Pancreas (tissue), 10 donors: Measurements from ENCODE around the gene VSIG10L2. TPM values are rescaled to one million over a fixed set of nuclear protein-coding genes. Genes with fewer than 3 reads are reported as not detected.

Source experiments
- ATAC-seq, 4 donors: fragments of 200-7000 bp; cut with Tn5 transposase; one replicate each; pipeline versions ENCODE4 v1.8.0 to v1.9.1; 2020; ENCODE audit warnings: mild to moderate bottlenecking in 4 of 4, moderate library complexity in 4 of 4
- DNase-seq, 6 donors: peaks; one replicate each; pipeline ENCODE4 v3.0.0-alpha.2; 2020
- FAIRE-seq: peaks from 2 replicates; lab custom pipeline; 2012; peaks lifted over from hg19 to GRCh38; lab: Jason Lieb, UNC
- H3K27ac ChIP-seq, 4 donors: fragments of 200-600 bp; sonication (generic); 1 replicate in 3 of 4; 2 replicates in 1 of 4; pipeline versions ENCODE4 v1.5.0 to v1.8.0; 2020
- H3K27me3 ChIP-seq, 4 donors: fragments of 200-600 bp; one replicate each; pipeline ENCODE4 v1.8.0; 2021
- H3K36me3 ChIP-seq, 3 donors: fragments of 200-600 bp; sonication (generic) in 1 of 3; one replicate each; pipeline versions ENCODE4 v1.5.0 to v1.8.0; 2020 to 2021
- H3K4me1 ChIP-seq, 3 donors: fragments of 200-600 bp; one replicate each; pipeline ENCODE4 v1.8.0; 2021
- H3K4me3 ChIP-seq, 4 donors: fragments of 200-600 bp; sonication (generic) in 2 of 4; one replicate each; pipeline versions ENCODE4 v1.5.0 to v1.8.0; 2020 to 2021
- H3K9me3 ChIP-seq, 4 donors: fragments of 200-600 bp; one replicate each; pipeline ENCODE4 v1.8.0; 2021
- CTCF ChIP-seq, 4 donors: fragments of 200-600 bp; sonication (generic) in 3 of 4; IDR thresholded peaks; one replicate each; pipeline versions ENCODE4 v1.5.0 to v1.8.0; 2021; ENCODE audit warnings: antibody characterized with exemption in 4 of 4
- WGBS, 2 donors: extraction: QIAGEN DNeasy Blood & Tissue Kit; methylation state at CpG; one replicate each; pipeline ENCODE4 v1.1.7; 2013; 5-methylcytosine and 5-hydroxymethylcytosine counted together
- intact Hi-C, 3 donors: fragments of 100-400 bp; cut with DNase I; formaldehyde crosslinking; loops; one replicate each; pipeline versions ENCODE4 v1.11.1 to v1.14.2; 2022
- polyA plus RNA-seq, 2 donors: library from polyadenylated mRNA; stranded (reverse); fragments of 200-250 nt; gene quantifications; one replicate each; pipeline ENCODE4 v1.2.3, GENCODE V29; 2013
- total RNA-seq, 6 donors: library from RNA; stranded (reverse); fragmentation: NEBNext Ultra II Directional in 4 of 6; extraction: Animal tissue kit (Norgen Biotek cat#: 25700) in 4 of 6; gene quantifications; one replicate each; pipeline versions ENCODE4 v1.2.1 to v1.2.4, GENCODE V29; 2021 to 2023
- donor health status: healthy with polysubstance abuse.
- donor health status: DM: no; HTN: no; CAD: no; lungs with moderate emphysema.
- donor health status: DM: no; HTN: no; CAD: no.
- donor health status: control.
- donor health status: control.
- donor health status: Bipolar disorder and iron deficiency.
- donor health status: DM: yes; HTN: yes; CAD: no.
- donor health status: DM: no; HTN: no; CAD: no.
- donor health status: DM: no; HTN: no; CAD: no.
- donor health status: DM: yes; HTN: yes; CAD: no.

The VSIG10L2 gene
- total and polyA plus RNA-seq, 8 donors = 0.14 to 0.52 (median 0.22) TPM; not detected in 4

GRCh38 chr11:125992893-125993292, 47.0 kb downstream of the VSIG10L2 start:
- FAIRE-seq (no peak), ATAC-seq (no peak), DNase-seq (no peak)
- H3K27ac ChIP-seq = no peak overlapping the region
- no peak for TF ChIP-seq CTCF (IDR thresholded peaks at IDR 0.05)
- no peaks in the 10 kb centered on the region for H3K27me3 ChIP-seq
- WGBS, 2 donors = 86 to 91% methylated on average over 7 of the region's 7 CpGs
- no peak overlapping the region for H3K4me3 ChIP-seq
- H3K4me1 ChIP-seq = no peaks in the 10 kb centered on the region
- intact Hi-C loops = no loop called here
- no peaks in the 10 kb centered on the region for H3K36me3 ChIP-seq
- H3K9me3 ChIP-seq = no peaks in the 10 kb centered on the region

GRCh38 chr11:125994509-125994908, 48.7 kb downstream of the VSIG10L2 start:
- intact Hi-C loops = no loop called here
- no peak for ATAC-seq
- 77 to 87% methylated on average over 5 of the region's 5 CpGs for WGBS, 2 donors

GRCh38 chr11:125995313-125995712, 49.5 kb downstream of the VSIG10L2 start:
- H3K9me3 ChIP-seq = no peaks in the 10 kb centered on the region
- 73 to 84% methylated on average over 5 of the region's 5 CpGs for WGBS, 2 donors
- FAIRE-seq = no peak

More at GRCh38 chr11:125994509-125994908, 48.7 kb downstream of the VSIG10L2 start:
- TF ChIP-seq CTCF (IDR thresholded peaks at IDR 0.05) = no peak
- no peak for DNase-seq
- no peaks in the 10 kb centered on the region for H3K36me3 ChIP-seq
- H3K27ac ChIP-seq = no peak overlapping the region
- no peaks in the 10 kb centered on the region for H3K4me1 ChIP-seq
- FAIRE-seq = no peak
- H3K27me3 ChIP-seq = no peaks in the 10 kb centered on the region
- H3K4me3 ChIP-seq = no peak overlapping the region
- H3K9me3 ChIP-seq = no peaks in the 10 kb centered on the region

GRCh38 chr11:125998267-125998666, 52.4 kb downstream of the VSIG10L2 start:
- H3K36me3 ChIP-seq = no peaks in the 10 kb centered on the region
- no peaks in the 10 kb centered on the region for H3K27me3 ChIP-seq
- FAIRE-seq (no peak), DNase-seq (no peak), ATAC-seq (no peak)
- H3K9me3 ChIP-seq = no peaks in the 10 kb centered on the region
- no peak overlapping the region for H3K4me3 ChIP-seq
- H3K27ac ChIP-seq = no peak overlapping the region
- intact Hi-C loops = no loop called here
- H3K4me1 ChIP-seq = no peaks in the 10 kb centered on the region
- TF ChIP-seq CTCF (IDR thresholded peaks at IDR 0.05) = no peak
- WGBS, 2 donors = 88 to 94% methylated on average over 5 of the region's 5 CpGs

More at GRCh38 chr11:125995313-125995712, 49.5 kb downstream of the VSIG10L2 start:
- Histone ChIP-seq H3K36me3 (no peaks in the 10 kb centered on the region), H3K4me3 (no peak overlapping the region), H3K27ac (no peak overlapping the region), H3K4me1 (no peaks in the 10 kb centered on the region), H3K27me3 (no peaks in the 10 kb centered on the region)
- intact Hi-C loops = no loop called here
- ATAC-seq (peak in 1 of 4 donors; percentile 37), DNase-seq (no peak)
- TF ChIP-seq CTCF (IDR thresholded peaks at IDR 0.05) = no peak

- WGBS, 2 donors = 74 to 84% methylated on average over 6 of the region's 6 CpGs
- H3K27me3 ChIP-seq = no peaks in the 10 kb centered on the region
- FAIRE-seq (no peak), DNase-seq (no peak), ATAC-seq (no peak)
- no peaks in the 10 kb centered on the region for H3K36me3 ChIP-seq
- no peaks in the 10 kb centered on the region for H3K4me1 ChIP-seq
- H3K9me3 ChIP-seq = no peaks in the 10 kb centered on the region
- H3K27ac ChIP-seq = no peak overlapping the region
- intact Hi-C loops = no loop called here
- H3K4me3 ChIP-seq = no peak overlapping the region
- no peak for TF ChIP-seq CTCF (IDR thresholded peaks at IDR 0.05)
These were observed 53.5 kb downstream of the VSIG10L2 start for GRCh38 chr11:125999234-125999880.
